Tibial nerve (tissue), 4 donors: ENCODE results near the gene CHD2. TPM values are rescaled to one million over a fixed set of nuclear protein-coding genes. Genes with fewer than 3 reads are reported as not detected.

Experiments
- DNase-seq, 2 donors: peaks; one replicate each; pipeline ENCODE4 v3.0.0-alpha.2; 2019; ENCODE audit warnings: low spot score in 2 of 2
- H3K27ac ChIP-seq, 4 donors: fragments of 200-600 bp; sonication (generic) in 3 of 4; one replicate each; pipeline ENCODE4 v1.5.1; 2017 to 2019; ENCODE audit warnings: mild to moderate bottlenecking in 1 of 4
- H3K27me3 ChIP-seq, 2 donors: fragments of 200-600 bp; sonication (generic) in 1 of 2; one replicate each; pipeline versions ENCODE4 v1.5.1 to v1.6.0; 2017 to 2019
- H3K36me3 ChIP-seq, 3 donors: fragments of 200-600 bp; sonication (generic); one replicate each; pipeline ENCODE4 v1.5.1; 2018 to 2019
- H3K4me1 ChIP-seq, 4 donors: fragments of 200-600 bp; sonication (generic) in 3 of 4; one replicate each; pipeline ENCODE4 v1.5.1; 2017 to 2019
- H3K4me3 ChIP-seq, 4 donors: fragments of 200-600 bp; sonication (generic) in 3 of 4; one replicate each; pipeline ENCODE4 v1.5.1; 2017 to 2019; ENCODE audit warnings: mild to moderate bottlenecking in 1 of 4, moderate library complexity in 1 of 4
- H3K9me3 ChIP-seq, 4 donors: fragments of 200-600 bp; sonication (generic) in 3 of 4; one replicate each; pipeline ENCODE4 v1.5.1; 2017 to 2019
- EP300 ChIP-seq, 2 donors: sonication (generic); formaldehyde crosslinking; IDR thresholded peaks; one replicate each; pipeline ENCODE4 v1.6.1; 2017; ENCODE audit warnings: antibody characterized with exemption in 2 of 2, mild to moderate bottlenecking in 1 of 2
- POLR2A ChIP-seq, 2 donors: fragments of 450-650 bp; IDR thresholded peaks; one replicate each; pipeline ENCODE4 v1.6.1; 2017; ENCODE audit warnings: antibody characterized with exemption in 2 of 2, mild to moderate bottlenecking in 2 of 2, moderate library complexity in 2 of 2
- WGBS, 2 donors: methylation state at CpG; one replicate each; pipeline ENCODE4 v1.1.5; 2018; 5-methylcytosine and 5-hydroxymethylcytosine counted together
- total RNA-seq, 4 donors: library from RNA; depleted of rRNA; stranded (reverse); fragments of >200 nt; gene quantifications; one replicate each; pipeline ENCODE4 v1.1.0, GENCODE V29; 2016
- TF ChIP-seq, protein P1 (sequence below), 5 experiments: fragments of 200-600 bp in 3 of 5; fragments of 450-650 bp in 2 of 5; sonication (generic) in 3 of 5; IDR thresholded peaks; one replicate each; pipeline ENCODE4 v1.5.1; 2016 to 2019; ENCODE audit warnings: antibody characterized with exemption in 5 of 5, mild to moderate bottlenecking in 3 of 5, moderate library complexity in 2 of 5

Gene CHD2
- total RNA-seq, 4 donors from 2014 or later = 96.5 to 133 (median 102) TPM

- Histone ChIP-seq H3K36me3 (peaks cover 0 to 61% (median 18%) of the 10 kb centered on the region in 3 donors), H3K27me3 (no peaks in the 10 kb centered on the region), H3K4me3 (no peak overlapping the region), H3K9me3 (no peaks in the 10 kb centered on the region), H3K27ac (peak overlapping the region in 2 of 4 donors; percentile 54 to 96), H3K4me1 (peaks cover 0 to 60% (median 44%) of the 10 kb centered on the region in 4 donors)
- DNase-seq = no peak
- WGBS, 2 donors = 78 to 85% methylated on average over 1 of the region's 1 CpG
- no peak for TF ChIP-seq POLR2A (IDR thresholded peaks at IDR 0.05)
- TF ChIP-seq, protein P1, sequence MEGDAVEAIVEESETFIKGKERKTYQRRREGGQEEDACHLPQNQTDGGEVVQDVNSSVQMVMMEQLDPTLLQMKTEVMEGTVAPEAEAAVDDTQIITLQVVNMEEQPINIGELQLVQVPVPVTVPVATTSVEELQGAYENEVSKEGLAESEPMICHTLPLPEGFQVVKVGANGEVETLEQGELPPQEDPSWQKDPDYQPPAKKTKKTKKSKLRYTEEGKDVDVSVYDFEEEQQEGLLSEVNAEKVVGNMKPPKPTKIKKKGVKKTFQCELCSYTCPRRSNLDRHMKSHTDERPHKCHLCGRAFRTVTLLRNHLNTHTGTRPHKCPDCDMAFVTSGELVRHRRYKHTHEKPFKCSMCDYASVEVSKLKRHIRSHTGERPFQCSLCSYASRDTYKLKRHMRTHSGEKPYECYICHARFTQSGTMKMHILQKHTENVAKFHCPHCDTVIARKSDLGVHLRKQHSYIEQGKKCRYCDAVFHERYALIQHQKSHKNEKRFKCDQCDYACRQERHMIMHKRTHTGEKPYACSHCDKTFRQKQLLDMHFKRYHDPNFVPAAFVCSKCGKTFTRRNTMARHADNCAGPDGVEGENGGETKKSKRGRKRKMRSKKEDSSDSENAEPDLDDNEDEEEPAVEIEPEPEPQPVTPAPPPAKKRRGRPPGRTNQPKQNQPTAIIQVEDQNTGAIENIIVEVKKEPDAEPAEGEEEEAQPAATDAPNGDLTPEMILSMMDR (IDR thresholded peaks at IDR 0.05) = no peak
- no peak for TF ChIP-seq EP300 (IDR thresholded peaks at IDR 0.05)
Measured at GRCh38 chr15:93025625-93025982, 125.5 kb downstream of the CHD2 start.

DNA sequence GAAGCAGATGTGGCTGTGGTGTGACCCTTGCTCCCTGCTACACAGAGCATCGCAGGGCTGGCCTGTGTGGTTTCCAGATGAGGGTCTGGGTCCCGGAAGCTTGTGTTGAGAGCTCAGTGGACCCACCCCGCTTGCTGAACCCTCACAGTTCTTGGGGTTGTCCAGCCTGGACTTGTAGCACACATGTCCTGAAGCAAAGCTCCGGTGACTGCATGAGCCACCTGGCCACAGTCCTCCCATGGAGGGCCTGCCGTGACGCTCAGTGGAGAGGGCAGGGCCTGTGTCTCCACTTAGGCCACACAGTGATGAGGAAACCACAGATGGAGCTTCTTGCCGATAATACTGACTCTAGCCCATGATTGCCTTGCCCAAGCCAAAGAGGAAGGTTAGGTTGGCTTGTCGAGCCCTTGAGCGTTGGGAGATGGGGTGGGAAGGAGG, 126.3 kb downstream of the CHD2 start:
- 90 to 92% methylated on average over 8 to 9 of the region's 9 CpGs for WGBS, 2 donors
- peaks cover 0 to 53% (median 18%) of the 10 kb centered on the region in 3 donors for H3K36me3 ChIP-seq
- H3K4me1 ChIP-seq = peaks cover 0 to 67% (median 49%) of the 10 kb centered on the region in 4 donors
- DNase-seq = no peak
- peak overlapping the region in 3 of 4 donors; percentile 54 to 96 (median 94) for H3K27ac ChIP-seq
- no peaks in the 10 kb centered on the region for H3K27me3 ChIP-seq
- H3K9me3 ChIP-seq = no peaks in the 10 kb centered on the region
- TF ChIP-seq EP300 (IDR thresholded peaks at IDR 0.05) (no peak), POLR2A (IDR thresholded peaks at IDR 0.05) (no peak)
- TF ChIP-seq, protein P1 (IDR thresholded peaks at IDR 0.05) = no peak
- no peak overlapping the region for H3K4me3 ChIP-seq

GRCh38 chr15:93027413-93027812, 127.3 kb downstream of the CHD2 start:
- 79 to 80% methylated on average over 10 of the region's 10 CpGs for WGBS, 2 donors
- Histone ChIP-seq H3K4me3 (no peak overlapping the region), H3K27me3 (no peaks in the 10 kb centered on the region), H3K36me3 (peaks cover 0 to 42% (median 13%) of the 10 kb centered on the region in 3 donors), H3K27ac (peak overlapping the region; percentile 54 to 96 (median 90)), H3K9me3 (no peaks in the 10 kb centered on the region), H3K4me1 (peaks cover 0 to 67% (median 49%) of the 10 kb centered on the region in 4 donors)
- TF ChIP-seq POLR2A (IDR thresholded peaks at IDR 0.05) (no peak), EP300 (IDR thresholded peaks at IDR 0.05) (peak in 1 of 2 donors; percentile 24)
- TF ChIP-seq, protein P1 (IDR thresholded peaks at IDR 0.05) = no peak
- DNase-seq = no peak

DNA sequence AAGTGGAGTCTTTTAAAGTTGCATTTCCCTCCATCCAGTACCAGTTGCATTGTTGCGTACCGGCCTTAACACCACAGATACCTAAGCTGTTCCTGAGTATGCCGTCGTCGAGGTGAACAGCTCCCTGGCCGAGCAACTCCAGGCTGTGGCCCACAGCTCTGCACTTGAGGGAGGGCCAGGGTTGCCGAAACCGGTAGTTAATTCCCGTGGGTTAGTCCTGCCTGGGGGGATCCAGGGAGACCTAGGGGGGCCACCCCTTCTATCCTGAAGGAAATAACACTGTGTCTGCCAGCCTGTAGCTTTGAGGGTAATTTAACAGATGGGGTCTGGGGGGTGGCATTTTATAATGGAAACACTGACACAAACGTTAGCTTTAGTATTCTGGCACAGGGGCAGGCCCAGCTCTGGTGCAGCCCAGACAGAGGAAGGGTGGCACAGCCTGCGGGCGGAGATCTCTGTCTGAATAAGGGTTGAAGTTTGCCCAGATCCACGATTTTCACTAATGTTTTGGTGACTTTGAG, 128.0 kb downstream of the CHD2 start:
- WGBS, 2 donors = 51 to 56% methylated on average over 7 to 12 of the region's 13 CpGs
- H3K27me3 ChIP-seq = no peaks in the 10 kb centered on the region
- H3K4me1 ChIP-seq = peaks cover 0 to 67% (median 49%) of the 10 kb centered on the region in 4 donors

More for the DNA sequence above, 128.0 kb downstream of the CHD2 start:
- Histone ChIP-seq H3K9me3 (no peaks in the 10 kb centered on the region), H3K4me3 (no peak overlapping the region), H3K27ac (peak overlapping the region; percentile 73 to 96 (median 90)), H3K36me3 (peaks cover 0 to 35% (median 6%) of the 10 kb centered on the region in 3 donors)
- TF ChIP-seq POLR2A (IDR thresholded peaks at IDR 0.05) = no peak
- TF ChIP-seq, protein P1 (IDR thresholded peaks at IDR 0.05) = no peak
- TF ChIP-seq EP300 (IDR thresholded peaks at IDR 0.05) = no peak
- no peak for DNase-seq
